ENCODE measurements around the gene SZT2. TPM values are rescaled to one million over a fixed set of nuclear protein-coding genes. Genes with fewer than 3 reads are reported as not detected.

SZT2 gene
- total RNA-seq, 1 experiment from 2014 or later: 29.0 TPM

DNA sequence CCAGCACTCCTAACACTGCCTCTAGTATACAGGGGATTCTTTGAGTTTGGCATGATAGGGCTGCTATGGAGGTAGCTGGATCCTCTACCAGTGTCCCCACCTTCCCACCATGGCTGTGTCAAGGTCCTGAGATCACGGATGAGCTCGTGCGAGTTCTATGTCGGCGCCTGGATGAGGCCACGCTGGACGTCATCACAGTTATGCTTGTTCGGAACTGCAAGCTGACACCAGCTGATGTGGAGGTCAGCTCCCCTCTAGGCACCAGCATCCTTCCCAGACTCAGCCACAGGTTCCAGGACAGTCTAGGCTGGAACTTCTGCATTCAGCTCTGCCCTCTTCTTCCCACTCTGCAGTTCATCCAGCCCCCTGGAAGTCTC, 48.9 kb downstream of the SZT2 start:
- DNase-seq: no peak
- H3K9me3 ChIP-seq: no peaks in the 10 kb centered on the region
- intact Hi-C loops (cut with micrococcal nuclease; ENCODE audit: unreplicated experiment): no loop called here
- H3K4me1 ChIP-seq: no peaks in the 10 kb centered on the region
- POLR2A ChIA-PET: no interaction called here
- CTCF ChIA-PET: no interaction called here
- Mint-ChIP-seq H3K9me3 (ENCODE audit: unreplicated experiment) (no peaks in the 10 kb centered on the region), H3K27me3 (ENCODE audit: insufficient read depth, unreplicated experiment) (no peaks in the 10 kb centered on the region), H3K4me3 (ENCODE audit: unreplicated experiment) (no peak overlapping the region), H3K4me1 (ENCODE audit: low read depth, unreplicated experiment) (no peaks in the 10 kb centered on the region), H3K27ac (ENCODE audit: unreplicated experiment) (no peak overlapping the region), H3K36me3 (ENCODE audit: insufficient read depth, unreplicated experiment) (peaks cover 5% of the 10 kb centered on the region)
- H3K36me3 ChIP-seq (ENCODE audit: control insufficient read depth, insufficient read depth, low read length): no peaks in the 10 kb centered on the region
- no TSS peak for BruUV-seq (replicated peaks)
- no peaks in the 10 kb centered on the region for H3K27me3 ChIP-seq (replicated peaks; ENCODE audit: control insufficient read depth, insufficient read depth, low read length)
- TF ChIP-seq, protein P1, sequence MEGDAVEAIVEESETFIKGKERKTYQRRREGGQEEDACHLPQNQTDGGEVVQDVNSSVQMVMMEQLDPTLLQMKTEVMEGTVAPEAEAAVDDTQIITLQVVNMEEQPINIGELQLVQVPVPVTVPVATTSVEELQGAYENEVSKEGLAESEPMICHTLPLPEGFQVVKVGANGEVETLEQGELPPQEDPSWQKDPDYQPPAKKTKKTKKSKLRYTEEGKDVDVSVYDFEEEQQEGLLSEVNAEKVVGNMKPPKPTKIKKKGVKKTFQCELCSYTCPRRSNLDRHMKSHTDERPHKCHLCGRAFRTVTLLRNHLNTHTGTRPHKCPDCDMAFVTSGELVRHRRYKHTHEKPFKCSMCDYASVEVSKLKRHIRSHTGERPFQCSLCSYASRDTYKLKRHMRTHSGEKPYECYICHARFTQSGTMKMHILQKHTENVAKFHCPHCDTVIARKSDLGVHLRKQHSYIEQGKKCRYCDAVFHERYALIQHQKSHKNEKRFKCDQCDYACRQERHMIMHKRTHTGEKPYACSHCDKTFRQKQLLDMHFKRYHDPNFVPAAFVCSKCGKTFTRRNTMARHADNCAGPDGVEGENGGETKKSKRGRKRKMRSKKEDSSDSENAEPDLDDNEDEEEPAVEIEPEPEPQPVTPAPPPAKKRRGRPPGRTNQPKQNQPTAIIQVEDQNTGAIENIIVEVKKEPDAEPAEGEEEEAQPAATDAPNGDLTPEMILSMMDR (IDR thresholded peaks at IDR 0.05; ENCODE audit: insufficient read depth in 1 of 2, low read depth in 1 of 2, low read length in 1 of 2, severe bottlenecking in 1 of 2, unreplicated experiment in 1 of 2): no peak
- H3K4me3 ChIP-seq (ENCODE audit: low read depth, low read length): no peak overlapping the region

DNA sequence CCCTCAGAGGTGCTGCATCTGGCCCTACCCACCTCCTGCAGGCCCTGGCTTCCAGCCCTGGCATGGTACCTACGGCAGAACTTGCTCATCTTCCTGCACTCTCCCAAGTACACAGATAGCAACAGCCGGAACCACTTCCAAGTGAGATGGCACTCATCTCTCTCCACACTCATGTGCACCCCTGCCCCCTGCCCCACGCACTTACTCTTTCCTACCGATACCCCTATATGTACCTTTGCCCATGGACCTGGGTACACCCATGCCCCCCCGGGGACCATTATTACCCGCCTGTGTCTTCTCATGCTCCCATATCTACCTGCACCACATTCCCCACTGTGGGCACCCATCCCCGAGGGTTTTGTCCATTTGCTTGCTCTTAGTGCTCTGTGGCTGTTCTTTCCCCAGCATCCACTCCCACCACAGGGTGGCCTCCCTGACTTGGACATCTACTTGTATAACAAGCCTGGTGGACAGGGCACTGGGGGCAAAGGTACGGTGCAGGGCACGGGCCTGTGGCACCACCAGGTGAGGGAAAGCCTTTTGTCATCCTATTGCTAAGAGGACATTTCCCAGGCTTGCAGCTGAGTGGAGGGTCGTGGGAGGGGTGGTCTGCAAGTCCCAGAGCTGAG, 49.4 kb downstream of the SZT2 start:
- BruUV-seq (replicated peaks): no TSS peak
- Mint-ChIP-seq H3K4me1 (ENCODE audit: low read depth, unreplicated experiment) (no peaks in the 10 kb centered on the region), H3K9me3 (ENCODE audit: unreplicated experiment) (no peaks in the 10 kb centered on the region), H3K27me3 (ENCODE audit: insufficient read depth, unreplicated experiment) (no peaks in the 10 kb centered on the region), H3K4me3 (ENCODE audit: unreplicated experiment) (no peak overlapping the region), H3K27ac (ENCODE audit: unreplicated experiment) (no peak overlapping the region), H3K36me3 (ENCODE audit: insufficient read depth, unreplicated experiment) (peaks cover under 1% of the 10 kb centered on the region)
- Histone ChIP-seq H3K4me1 (no peaks in the 10 kb centered on the region), H3K27me3 (replicated peaks; ENCODE audit: control insufficient read depth, insufficient read depth, low read length) (no peaks in the 10 kb centered on the region), H3K9me3 (no peaks in the 10 kb centered on the region), H3K4me3 (ENCODE audit: low read depth, low read length) (no peak overlapping the region), H3K36me3 (ENCODE audit: control insufficient read depth, insufficient read depth, low read length) (no peaks in the 10 kb centered on the region)
- TF ChIP-seq, protein P1 (IDR thresholded peaks at IDR 0.05; ENCODE audit: insufficient read depth in 1 of 2, low read depth in 1 of 2, low read length in 1 of 2, severe bottlenecking in 1 of 2, unreplicated experiment in 1 of 2): no peak
- POLR2A ChIA-PET: no interaction called here
- DNase-seq: no peak
- intact Hi-C loops (cut with micrococcal nuclease; ENCODE audit: unreplicated experiment): no loop called here
- CTCF ChIA-PET: no interaction called here

DNA sequence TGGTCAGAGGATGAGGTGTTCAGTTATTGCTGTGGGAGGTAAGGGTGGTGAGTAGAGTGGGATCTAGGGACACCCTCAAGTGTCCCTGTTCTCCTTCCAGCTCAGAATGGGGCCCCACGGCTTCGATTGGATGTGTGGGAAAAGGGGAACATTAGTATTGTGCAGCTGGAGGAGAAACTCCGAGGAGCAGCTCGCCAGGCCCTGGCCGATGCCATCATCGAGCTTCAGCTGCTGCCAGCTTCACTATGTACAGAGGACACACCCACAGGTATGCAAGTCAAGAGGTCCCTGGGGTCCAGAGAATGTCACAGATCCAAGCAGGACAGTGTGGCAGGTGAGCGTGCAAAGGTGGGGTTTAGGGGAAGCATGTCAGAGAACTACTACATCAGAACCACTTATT, 50.1 kb downstream of the SZT2 start:
- H3K4me3 ChIP-seq (ENCODE audit: low read depth, low read length): no peak overlapping the region
- no peaks in the 10 kb centered on the region for H3K36me3 Mint-ChIP-seq (ENCODE audit: insufficient read depth, unreplicated experiment)
- no peaks in the 10 kb centered on the region for H3K27me3 Mint-ChIP-seq (ENCODE audit: insufficient read depth, unreplicated experiment)
- DNase-seq: no peak
- H3K9me3 Mint-ChIP-seq (ENCODE audit: unreplicated experiment): no peaks in the 10 kb centered on the region
- intact Hi-C loops (cut with micrococcal nuclease; ENCODE audit: unreplicated experiment): no loop called here
- CTCF ChIA-PET: no interaction called here
- no TSS peak for BruUV-seq (replicated peaks)
- no peaks in the 10 kb centered on the region for H3K27me3 ChIP-seq (replicated peaks; ENCODE audit: control insufficient read depth, insufficient read depth, low read length)
- H3K36me3 ChIP-seq (ENCODE audit: control insufficient read depth, insufficient read depth, low read length): no peaks in the 10 kb centered on the region
- H3K9me3 ChIP-seq: no peaks in the 10 kb centered on the region
- H3K4me1 Mint-ChIP-seq (ENCODE audit: low read depth, unreplicated experiment): peaks cover 5% of the 10 kb centered on the region
- POLR2A ChIA-PET: no interaction called here
- no peak overlapping the region for H3K27ac Mint-ChIP-seq (ENCODE audit: unreplicated experiment)
- no peaks in the 10 kb centered on the region for H3K4me1 ChIP-seq
- TF ChIP-seq, protein P1 (IDR thresholded peaks at IDR 0.05; ENCODE audit: insufficient read depth in 1 of 2, low read depth in 1 of 2, low read length in 1 of 2, severe bottlenecking in 1 of 2, unreplicated experiment in 1 of 2): no peak
- H3K4me3 Mint-ChIP-seq (ENCODE audit: unreplicated experiment): no peak overlapping the region

Data from Caco-2 (cell line).